ENCODE results near the gene EIF2S1. TPM values are rescaled to one million over a fixed set of nuclear protein-coding genes. Genes with fewer than 3 reads are reported as not detected.
"Not testable (repeated sequence)": the region's sequence is repeated elsewhere in the genome, so short reads cannot be mapped to it uniquely, and the experiment has no call there.

EIF2S1 gene
- total and polyA plus RNA-seq, 2 experiments from 2014 or later = 106 to 123 TPM

- H3K27me3 ChIP-seq = no peaks in the 10 kb centered on the region
- 82% methylated on average over 5 of the region's 5 CpGs for WGBS (ENCODE audit: low lambda C conversion rate, missing lambda C conversion rate)
- H3K4me2 ChIP-seq = no peak overlapping the region
- H2AFZ ChIP-seq = no peak overlapping the region
- H3K27ac ChIP-seq = no peak overlapping the region
- no peaks in the 10 kb centered on the region for H3K9me2 ChIP-seq (replicated peaks; ENCODE audit: insufficient read depth)
- H3K79me2 ChIP-seq = peaks cover 2% of the 10 kb centered on the region
- TF ChIP-seq CTCF (IDR thresholded peaks at IDR 0.05; ENCODE audit: poor library complexity) (no peak), EZH2 (IDR thresholded peaks at IDR 0.05; ENCODE audit: borderline replicate concordance) (no peak), EZH2phosphoT487 (IDR thresholded peaks at IDR 0.05; ENCODE audit: low read depth, severe bottlenecking, unreplicated experiment) (no peak)
- H3K9me3 ChIP-seq (ENCODE audit: low read depth) = no peaks in the 10 kb centered on the region
- no peaks in the 10 kb centered on the region for H3K4me1 ChIP-seq (ENCODE audit: insufficient read depth)
- DNase-seq (ENCODE audit: low spot score) = no peak
- no peaks in the 10 kb centered on the region for H3K36me3 ChIP-seq (replicated peaks; ENCODE audit: insufficient read depth, low read depth)
- no peaks in the 10 kb centered on the region for H4K20me1 ChIP-seq (ENCODE audit: insufficient read depth, poor library complexity, severe bottlenecking)
- no peak overlapping the region for H3K4me3 ChIP-seq
These were observed 27.7 kb upstream of the EIF2S1 start for GRCh38 chr14:67332468-67332867.

DNA sequence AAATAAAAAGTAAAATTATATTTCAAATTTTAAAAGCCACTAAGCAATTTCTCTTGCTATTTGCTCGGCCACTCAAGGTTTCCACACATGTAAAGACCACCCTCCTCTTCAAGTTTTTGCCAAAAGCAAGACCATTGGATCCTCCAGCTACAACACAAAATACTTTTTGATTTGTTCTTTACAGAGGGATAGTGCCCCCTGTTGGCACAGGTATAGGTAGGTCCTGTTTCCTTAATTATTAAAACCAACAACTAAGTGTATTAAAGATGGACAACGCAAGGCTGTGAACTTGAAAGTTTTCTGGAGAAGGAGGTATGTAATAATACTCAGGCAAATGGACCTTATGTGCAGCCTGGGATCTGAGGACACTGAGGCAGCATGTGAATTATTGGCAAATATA, 24.3 kb upstream of the EIF2S1 start:
- 93% methylated on average over 2 of the region's 2 CpGs for WGBS (ENCODE audit: low lambda C conversion rate, missing lambda C conversion rate)
- Histone ChIP-seq H3K27ac (no peak overlapping the region), H3K79me2 (no peaks in the 10 kb centered on the region), H3K9me3 (ENCODE audit: low read depth) (no peaks in the 10 kb centered on the region), H3K9me2 (replicated peaks; ENCODE audit: insufficient read depth) (no peaks in the 10 kb centered on the region), H3K4me2 (no peak overlapping the region), H3K4me1 (ENCODE audit: insufficient read depth) (no peaks in the 10 kb centered on the region), H3K27me3 (no peaks in the 10 kb centered on the region), H3K36me3 (replicated peaks; ENCODE audit: insufficient read depth, low read depth) (no peaks in the 10 kb centered on the region), H2AFZ (no peak overlapping the region), H3K4me3 (no peak overlapping the region), H4K20me1 (ENCODE audit: insufficient read depth, poor library complexity, severe bottlenecking) (no peaks in the 10 kb centered on the region)
- DNase-seq (ENCODE audit: low spot score) = peak; percentile 51
- TF ChIP-seq CTCF (IDR thresholded peaks at IDR 0.05; ENCODE audit: poor library complexity) (peak; percentile 49), EZH2phosphoT487 (IDR thresholded peaks at IDR 0.05; ENCODE audit: low read depth, severe bottlenecking, unreplicated experiment) (no peak)

DNA sequence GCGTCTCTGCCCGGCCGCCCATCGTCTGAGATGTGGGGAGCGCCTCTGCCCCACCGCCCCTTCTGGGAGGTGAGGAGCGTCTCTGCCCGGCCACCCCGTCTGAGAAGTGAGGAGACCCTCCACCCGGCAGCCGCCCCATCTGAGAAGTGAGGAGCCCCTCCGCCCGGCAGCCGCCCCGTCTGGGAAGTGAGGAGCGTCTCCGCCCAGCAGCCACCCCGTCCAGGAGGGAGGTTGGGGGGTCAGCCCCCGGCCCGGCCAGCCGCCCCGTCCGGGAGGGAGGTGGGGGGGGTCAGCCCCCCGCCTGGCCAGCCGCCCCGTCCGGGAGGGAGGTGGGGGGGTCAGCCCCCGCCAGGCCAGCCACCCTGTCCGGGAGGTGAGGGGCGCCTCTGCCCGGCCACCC, 18.9 kb upstream of the EIF2S1 start:
- H3K9me2 ChIP-seq (replicated peaks; ENCODE audit: insufficient read depth); DNase-seq (ENCODE audit: low spot score); H3K36me3 ChIP-seq (replicated peaks; ENCODE audit: insufficient read depth, low read depth); H3K27me3 ChIP-seq; H4K20me1 ChIP-seq (ENCODE audit: insufficient read depth, poor library complexity, severe bottlenecking); H3K27ac ChIP-seq; H3K4me2 ChIP-seq; H3K79me2 ChIP-seq; H3K4me1 ChIP-seq (ENCODE audit: insufficient read depth); H3K4me3 ChIP-seq; H2AFZ ChIP-seq; H3K9me3 ChIP-seq (ENCODE audit: low read depth): not testable (repeated sequence)
- 100% methylated on average over 5 of the region's 31 CpGs for WGBS (ENCODE audit: low lambda C conversion rate, missing lambda C conversion rate)

DNA sequence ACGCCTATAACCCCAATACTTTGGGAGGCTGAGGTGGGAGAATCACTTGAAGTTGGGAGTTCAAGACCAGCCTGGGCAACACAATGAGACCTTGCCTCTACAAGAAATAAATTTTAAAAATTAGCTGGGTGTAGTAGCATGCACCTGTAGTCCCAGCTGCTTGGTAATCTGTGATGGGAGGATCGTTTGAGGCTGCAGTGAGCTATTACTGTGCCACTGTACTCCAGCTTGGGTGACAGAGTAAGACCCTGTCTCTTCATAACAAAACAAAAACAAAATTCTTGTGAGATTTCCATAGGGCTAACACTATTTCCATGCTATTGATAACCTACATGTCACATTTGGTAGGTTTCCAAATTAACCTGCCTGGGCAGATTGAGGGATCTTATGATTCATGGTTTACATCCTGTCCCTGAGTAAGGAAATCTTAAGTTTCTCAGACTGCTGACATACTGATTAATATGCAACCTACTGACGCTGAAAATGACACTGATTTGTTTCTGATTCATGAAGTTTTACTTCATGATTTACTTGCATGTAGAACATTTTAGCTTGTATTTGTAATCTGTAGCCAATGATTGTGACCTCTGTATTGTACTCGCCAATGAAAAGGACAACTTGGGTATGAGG, 16.4 kb upstream of the EIF2S1 start:
- no peak overlapping the region for H3K4me2 ChIP-seq
- 98% methylated on average over 4 of the region's 4 CpGs for WGBS (ENCODE audit: low lambda C conversion rate, missing lambda C conversion rate)
- no peak for TF ChIP-seq CTCF (IDR thresholded peaks at IDR 0.05; ENCODE audit: poor library complexity)
- no peak for TF ChIP-seq EZH2phosphoT487 (IDR thresholded peaks at IDR 0.05; ENCODE audit: low read depth, severe bottlenecking, unreplicated experiment)
- no peak for TF ChIP-seq EZH2 (IDR thresholded peaks at IDR 0.05; ENCODE audit: borderline replicate concordance)

More for the DNA sequence above, 16.4 kb upstream of the EIF2S1 start:
- Histone ChIP-seq H3K27me3 (no peaks in the 10 kb centered on the region), H3K9me3 (ENCODE audit: low read depth) (no peaks in the 10 kb centered on the region), H3K4me1 (ENCODE audit: insufficient read depth) (no peaks in the 10 kb centered on the region), H3K27ac (no peak overlapping the region), H3K36me3 (replicated peaks; ENCODE audit: insufficient read depth, low read depth) (no peaks in the 10 kb centered on the region), H3K4me3 (no peak overlapping the region), H2AFZ (no peak overlapping the region), H3K9me2 (replicated peaks; ENCODE audit: insufficient read depth) (no peaks in the 10 kb centered on the region), H4K20me1 (ENCODE audit: insufficient read depth, poor library complexity, severe bottlenecking) (no peaks in the 10 kb centered on the region), H3K79me2 (no peaks in the 10 kb centered on the region)
- no peak for DNase-seq (ENCODE audit: low spot score)
